BE2C (cell line): ENCODE results near the gene ITGA5.

Source experiments
- DNase-seq: peaks from one replicate; pipeline ENCODE4 v3.0.0-alpha.2; 2020
- H3K27me3 ChIP-seq: fragments of 250-450 bp; sonication (Bioruptor Pico); 2 replicates; pipeline ENCODE4 v1.5.1; 2020; ENCODE audit warnings: mild to moderate bottlenecking
- H3K36me3 ChIP-seq: fragments of 250-450 bp; sonication (Bioruptor Pico); 2 replicates; pipeline ENCODE4 v1.5.1; 2020; ENCODE audit warnings: mild to moderate bottlenecking
- H3K4me1 ChIP-seq: fragments of 250-450 bp; sonication (Bioruptor Pico); 2 replicates; pipeline ENCODE4 v1.5.1; 2020
- H3K4me3 ChIP-seq: 2 replicates; pipeline ENCODE4 v1.5.1; 2011; ENCODE audit warnings: low read depth, low read length
- H3K9me3 ChIP-seq: fragments of 250-450 bp; sonication (Bioruptor Pico); 2 replicates; pipeline ENCODE4 v1.5.1; 2020
- CTCF ChIP-seq: IDR thresholded peaks from 2 replicates; pipeline ENCODE4 v1.5.1; 2012; ENCODE audit warnings: mild to moderate bottlenecking, low read depth, low read length

The ITGA5 gene

GRCh38 chr12:54370171-54370730 lies 48.8 kb downstream of the ITGA5 start:
- TF ChIP-seq CTCF = peak; percentile 86
- DNase-seq = peak; percentile 87
- Histone ChIP-seq H3K4me3 (peak overlapping the region; percentile 28), H3K36me3 (no peaks in the 10 kb centered on the region; the same call in 1 of the 2 replicates), H3K4me1 (peaks cover 65% of the 10 kb centered on the region), H3K9me3 (no peaks in the 10 kb centered on the region), H3K27me3 (no peaks in the 10 kb centered on the region)

- Histone ChIP-seq H3K4me1 (peaks cover 59% of the 10 kb centered on the region), H3K36me3 (no peaks in the 10 kb centered on the region; the same call in 1 of the 2 replicates), H3K4me3 (peak overlapping the region; percentile 28), H3K9me3 (no peaks in the 10 kb centered on the region), H3K27me3 (no peaks in the 10 kb centered on the region)
- DNase-seq = no peak
- no peak for TF ChIP-seq CTCF
Observed at GRCh38 chr12:54369597-54370131, 49.4 kb downstream of the ITGA5 start.

- Histone ChIP-seq H3K4me1 (peaks cover 52% of the 10 kb centered on the region), H3K4me3 (peak overlapping the region; percentile 28), H3K27me3 (no peaks in the 10 kb centered on the region), H3K36me3 (no peaks in the 10 kb centered on the region; the same call in 1 of the 2 replicates), H3K9me3 (no peaks in the 10 kb centered on the region)
- peak; percentile 93 for DNase-seq
- peak; percentile 93 for TF ChIP-seq CTCF
Observed at GRCh38 chr12:54368709-54369596, 50.1 kb downstream of the ITGA5 start.

- peaks cover 46% of the 10 kb centered on the region for H3K4me1 ChIP-seq
- H3K9me3 ChIP-seq = no peaks in the 10 kb centered on the region
- peak overlapping the region; percentile 24 for H3K4me3 ChIP-seq
- no peak for DNase-seq
- TF ChIP-seq CTCF = no peak
- no peaks in the 10 kb centered on the region for H3K27me3 ChIP-seq
- no peaks in the 10 kb centered on the region; the same call in 1 of the 2 replicates for H3K36me3 ChIP-seq
Observed at GRCh38 chr12:54368025-54368708, 50.9 kb downstream of the ITGA5 start.

- no peak for DNase-seq
- Histone ChIP-seq H3K4me1 (peaks cover 27% of the 10 kb centered on the region), H3K27me3 (no peaks in the 10 kb centered on the region), H3K9me3 (no peaks in the 10 kb centered on the region), H3K36me3 (no peaks in the 10 kb centered on the region), H3K4me3 (no peak within 1 kb of the TSS)
- no peak for TF ChIP-seq CTCF
Observed at GRCh38 chr12:54364413-54364812, 54.7 kb downstream of the ITGA5 start, which contains the start of gene GPR84. Gene GPR84, minus strand, starts transcription at chr12:54364486. Its CDS starts 635 bp downstream, at chr12:54363851.
